HG03025 (cell line): ENCODE results near the gene PEAK1.

ENCODE experiments used
- ATAC-seq: cut with Tn5 transposase; IDR thresholded peaks from one replicate; pipeline ENCODE4 v1.9.1; 2021; ENCODE audit warnings: mild to moderate bottlenecking, moderate library complexity; ENCODE audit not compliant: unreplicated experiment, low FRiP score

Gene PEAK1

DNA sequence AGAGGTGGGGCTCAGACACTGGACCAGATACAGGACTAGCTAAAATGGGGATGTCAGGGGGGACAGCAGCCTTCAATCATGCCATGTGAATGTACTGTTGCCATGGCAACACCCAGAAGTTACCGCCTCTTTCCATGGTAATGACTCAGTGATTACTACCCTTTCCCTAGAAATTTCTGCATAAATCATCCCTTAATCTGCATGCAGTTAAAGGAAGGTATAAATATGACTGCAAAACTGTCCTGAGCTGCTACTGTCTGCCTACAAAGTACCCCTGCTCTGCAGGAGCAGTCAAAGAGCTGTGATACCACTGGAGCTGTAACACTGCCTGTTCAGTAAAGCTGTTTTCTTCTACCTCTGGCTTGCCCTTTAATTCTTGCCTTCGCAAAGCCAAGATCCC, 168.2 kb downstream of the PEAK1 start:
- ATAC-seq, result no peak

DNA sequence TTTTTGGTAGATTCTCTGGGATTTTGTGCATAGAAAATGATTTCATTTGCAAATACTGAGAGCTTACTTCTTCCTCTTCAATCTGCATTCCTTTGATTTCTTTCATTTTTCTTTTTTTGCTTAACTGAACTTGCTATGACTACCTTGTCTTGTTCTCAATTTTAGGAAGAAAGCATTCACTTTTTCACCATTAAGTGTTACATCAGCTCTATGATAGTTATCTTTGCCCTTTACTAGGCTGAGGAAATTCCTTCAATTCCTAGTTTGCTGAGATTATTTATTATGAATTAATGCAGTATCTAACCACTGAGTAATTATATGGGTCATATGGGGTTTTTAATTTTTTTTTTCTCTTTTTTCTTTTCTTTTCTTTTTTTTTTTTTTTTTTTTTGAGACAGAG, 172.8 kb downstream of the PEAK1 start:
- ATAC-seq, result no peak

DNA sequence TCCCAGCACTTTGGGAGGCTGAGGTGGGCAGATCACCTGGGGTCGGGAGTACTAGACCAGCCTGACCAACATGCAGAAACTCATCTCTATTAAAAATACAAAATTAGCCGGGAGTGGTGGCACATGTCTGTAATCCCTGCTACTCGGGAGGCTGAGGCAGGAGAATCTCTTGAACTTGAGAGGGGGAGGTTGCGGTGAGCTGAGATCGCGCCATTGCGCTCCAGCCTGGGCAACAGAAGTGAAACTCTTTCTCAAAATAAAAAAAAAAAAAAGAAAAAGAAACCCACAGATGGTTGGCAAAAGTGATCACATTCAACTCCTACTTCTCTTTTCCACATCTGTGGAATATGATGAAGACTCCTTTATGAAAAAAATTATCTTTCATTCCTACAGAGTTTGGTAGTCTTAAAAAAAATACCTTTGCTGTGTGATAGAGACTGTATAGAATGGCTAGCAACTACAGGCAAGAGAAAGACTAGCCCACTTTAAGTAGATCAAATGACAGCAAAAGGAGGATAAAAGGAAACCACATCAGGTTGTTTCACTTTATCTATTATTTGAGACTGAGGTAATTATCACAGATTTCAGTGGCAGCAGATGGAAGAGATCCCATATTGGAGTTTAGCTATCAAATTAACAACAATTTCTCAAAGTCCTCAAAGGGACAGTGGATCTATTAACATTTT, 176.0 kb downstream of the PEAK1 start:
- no peak for ATAC-seq

DNA sequence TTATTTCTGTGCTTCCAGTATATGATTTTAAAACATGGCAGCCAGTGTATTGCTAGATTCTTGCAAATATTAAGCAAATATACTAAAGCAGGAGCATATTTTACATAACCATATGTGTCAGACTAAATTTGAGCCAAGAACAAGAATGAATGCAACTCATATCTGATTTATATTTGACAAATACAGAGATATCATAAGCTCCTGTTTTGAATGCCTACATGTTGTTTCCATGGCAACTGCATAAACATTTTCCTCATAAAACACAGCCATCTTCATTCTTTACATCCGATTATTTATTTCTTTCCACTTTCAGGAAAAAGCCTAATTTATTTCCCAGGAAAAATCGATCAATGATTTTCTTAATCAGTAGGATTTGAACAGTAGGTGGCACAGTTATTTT, 176.8 kb downstream of the PEAK1 start:
- no peak for ATAC-seq

DNA sequence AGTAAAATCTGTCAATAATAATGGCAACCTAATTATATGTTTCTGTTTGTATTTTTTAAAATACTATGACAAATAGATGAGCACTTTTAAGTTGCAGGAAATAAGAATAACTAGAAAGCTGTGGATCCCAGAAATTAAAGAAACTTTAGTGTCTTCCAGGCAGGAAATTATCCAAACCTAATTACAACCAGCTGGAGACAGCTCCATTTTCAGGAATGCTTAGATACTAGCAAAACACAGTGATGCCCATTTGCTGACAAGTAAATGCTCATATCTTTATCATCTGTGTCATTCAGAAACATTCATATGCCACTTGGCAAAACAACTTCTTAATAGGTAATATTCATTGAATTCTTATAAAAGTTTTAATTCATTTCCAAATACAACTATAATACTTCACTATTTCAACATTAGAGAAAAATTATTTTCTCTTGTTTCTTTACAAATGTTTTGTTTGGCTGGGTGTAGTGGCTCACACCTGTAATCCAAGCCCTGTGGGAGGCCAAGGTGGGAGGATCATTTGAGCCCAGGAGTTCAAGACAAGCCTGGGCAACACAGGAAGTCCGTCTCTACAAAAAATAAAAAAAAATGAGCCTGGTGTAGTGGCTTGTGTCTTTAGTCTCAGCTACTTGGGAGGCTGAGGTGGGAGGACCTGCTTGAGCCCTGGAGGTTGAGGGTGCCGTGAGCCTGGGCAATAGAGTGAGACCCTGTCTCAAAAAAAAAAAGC, 179.9 kb downstream of the PEAK1 start:
- no peak for ATAC-seq

DNA sequence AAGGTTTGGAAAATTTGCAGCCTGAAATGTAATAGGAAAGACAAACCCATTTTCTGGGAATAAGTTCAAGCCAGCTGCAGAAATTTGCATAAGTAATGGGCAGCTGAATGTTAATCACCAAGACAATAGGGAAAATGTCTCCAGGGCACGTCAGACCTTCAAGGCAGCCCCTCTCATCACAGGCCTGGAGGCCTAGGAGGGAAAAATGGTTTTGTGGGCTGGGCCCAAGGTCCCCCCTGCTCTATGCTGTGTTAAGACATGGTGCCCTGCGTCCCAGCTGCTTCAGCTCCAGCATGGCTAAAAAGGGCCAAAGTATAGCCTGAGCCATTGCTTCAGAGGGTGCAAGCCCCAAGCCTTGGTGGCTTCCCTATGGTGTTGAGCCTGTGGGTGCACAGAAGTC, 184.3 kb downstream of the PEAK1 start:
- ATAC-seq, result no peak

DNA sequence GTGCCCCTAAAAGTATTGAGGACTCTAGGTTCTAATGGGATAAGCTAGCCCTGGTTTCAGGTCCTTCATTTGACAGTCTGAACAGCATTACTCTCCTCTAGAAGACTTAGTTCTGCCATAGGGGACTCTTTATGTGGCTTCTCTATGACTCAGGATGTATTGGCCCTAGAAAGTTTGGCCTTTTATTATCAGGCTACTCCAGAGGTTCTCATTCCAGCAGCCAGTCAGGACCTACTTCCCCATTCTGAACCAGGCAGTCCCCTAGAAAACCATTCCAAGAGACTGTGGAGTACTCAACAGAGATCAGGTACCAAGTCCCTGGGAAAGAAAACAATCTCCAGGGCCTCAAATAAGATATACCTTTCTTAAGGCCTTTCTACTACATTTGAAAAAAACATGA, 191.1 kb downstream of the PEAK1 start:
- no peak for ATAC-seq

DNA sequence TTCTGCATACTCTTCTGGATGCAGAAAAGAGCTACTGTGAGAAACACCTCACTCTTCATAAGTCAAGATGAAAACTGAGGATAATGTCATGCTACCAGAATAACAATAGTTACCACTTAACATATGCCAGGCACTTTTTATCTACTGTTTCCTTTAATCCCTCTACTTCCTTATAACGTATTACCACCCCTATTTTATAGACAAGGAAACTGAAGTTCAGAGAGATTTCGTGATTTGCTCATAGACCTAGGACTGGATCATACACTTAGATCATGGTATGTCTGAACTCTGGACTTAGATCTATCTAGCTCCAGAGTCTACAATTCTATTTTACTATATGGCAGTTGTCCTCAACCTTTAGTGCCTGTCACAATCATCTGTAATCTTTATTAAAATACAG, 193.3 kb downstream of the PEAK1 start:
- ATAC-seq, result no peak

DNA sequence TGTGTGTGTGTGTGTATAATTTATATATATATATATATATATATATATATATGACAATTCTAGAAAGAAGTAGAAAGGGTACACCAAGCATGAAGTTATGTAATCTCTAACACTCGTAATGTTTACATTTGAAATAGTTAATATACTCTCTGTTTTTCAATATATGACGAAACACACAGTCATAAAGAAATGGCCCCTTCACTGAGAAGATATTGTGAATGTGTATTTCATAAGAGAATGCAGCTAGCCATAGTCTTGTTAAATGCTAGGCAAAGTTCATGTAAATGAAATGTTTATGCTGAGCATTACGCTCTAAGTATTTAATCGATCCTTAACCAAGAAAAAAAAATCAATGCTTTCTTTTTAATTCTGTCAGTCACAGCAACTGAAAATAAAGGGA, 194.3 kb downstream of the PEAK1 start:
- ATAC-seq, result no peak

DNA sequence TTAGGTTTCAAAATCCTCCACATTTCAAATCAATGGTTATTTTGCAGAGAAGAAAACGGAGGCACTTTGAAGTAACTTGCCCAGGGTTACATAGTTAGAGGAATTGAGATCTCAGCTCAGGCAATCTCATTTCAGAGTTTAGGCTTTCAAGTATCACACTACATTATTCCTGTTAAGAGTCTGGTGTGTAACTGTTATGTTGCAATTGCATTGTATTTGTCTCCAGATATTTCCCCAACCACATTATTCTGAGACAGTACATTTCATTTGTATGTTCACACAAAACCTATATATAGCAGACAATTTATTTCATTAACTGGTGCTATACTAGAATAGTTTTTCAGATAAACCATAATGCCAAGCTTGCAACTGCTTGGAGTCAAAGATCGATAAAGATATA, 194.8 kb downstream of the PEAK1 start:
- no peak for ATAC-seq

DNA sequence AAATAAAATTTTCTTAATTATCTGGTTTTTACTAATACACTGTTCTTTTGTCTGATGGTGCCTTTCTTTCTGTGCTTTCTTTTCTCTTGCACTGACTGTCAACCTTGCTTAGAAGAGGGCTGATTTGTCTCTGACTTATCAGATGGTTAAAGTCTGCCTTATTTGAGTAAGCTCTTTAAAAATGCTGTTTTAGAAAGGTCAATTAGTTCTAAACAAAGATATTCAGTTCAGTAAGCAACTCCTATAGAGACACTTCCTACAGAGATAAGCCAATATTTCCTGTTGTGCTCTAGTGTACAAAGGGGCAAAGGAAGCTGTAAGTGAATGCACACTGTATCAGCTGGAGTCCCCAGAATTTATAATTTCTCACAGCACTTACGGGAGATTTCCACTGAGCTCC, 195.6 kb downstream of the PEAK1 start:
- no peak for ATAC-seq

DNA sequence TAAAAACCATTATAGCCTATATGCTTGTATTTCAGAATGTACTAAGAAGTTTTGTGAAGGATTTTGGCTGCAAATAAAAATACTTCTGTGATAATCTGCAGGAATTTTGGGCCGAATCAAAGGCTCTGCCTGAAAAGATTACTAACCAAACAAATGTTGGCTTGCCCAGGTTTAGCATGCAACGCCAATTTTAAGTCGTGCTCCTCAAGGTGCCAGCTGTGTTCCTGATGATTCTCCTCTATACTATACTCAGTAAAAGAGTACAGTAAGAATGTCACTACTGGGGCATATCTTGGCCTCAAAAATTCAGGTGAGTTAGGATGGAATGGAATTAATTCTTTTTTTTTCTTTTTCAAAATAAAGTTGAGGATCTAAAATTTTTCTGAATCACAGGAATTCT, 198.2 kb downstream of the PEAK1 start:
- no peak for ATAC-seq

DNA sequence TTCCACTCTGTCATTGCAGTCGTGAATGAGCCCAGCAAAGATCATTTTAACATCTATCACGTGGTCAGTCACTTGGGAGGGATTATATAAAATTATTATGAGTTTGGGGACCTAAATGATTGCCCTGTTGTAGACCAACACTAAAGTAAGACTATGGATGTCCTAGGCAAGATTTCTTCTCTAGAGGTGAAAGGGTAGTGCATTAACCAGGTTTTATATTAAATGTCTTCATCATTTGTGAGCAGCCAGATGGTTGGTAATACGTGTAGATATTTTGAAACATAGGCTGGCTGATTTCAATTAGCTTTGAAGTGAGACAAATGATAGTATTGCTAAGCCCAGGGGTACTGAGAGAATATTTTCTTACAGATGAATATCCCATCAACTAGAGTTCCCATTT, 198.7 kb downstream of the PEAK1 start:
- no peak for ATAC-seq

DNA sequence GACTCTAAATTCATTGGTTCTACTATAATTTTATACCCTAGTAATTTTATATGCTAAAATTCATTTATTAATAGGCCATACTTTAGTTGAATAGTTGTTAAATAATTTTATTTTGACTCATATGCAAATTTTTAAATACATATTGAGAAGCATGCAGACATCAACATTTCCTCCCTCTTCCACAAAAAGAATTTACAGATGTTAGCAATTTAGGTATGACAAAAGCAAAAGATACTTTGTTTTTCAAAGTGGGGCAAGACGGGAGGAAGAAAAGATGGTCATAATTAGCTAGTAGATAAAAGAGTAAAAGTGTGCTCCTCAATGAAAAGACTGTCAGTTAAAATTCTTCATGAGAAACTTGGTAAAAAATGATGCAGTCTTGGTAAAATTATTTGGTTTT, 200.1 kb downstream of the PEAK1 start:
- no peak for ATAC-seq

DNA sequence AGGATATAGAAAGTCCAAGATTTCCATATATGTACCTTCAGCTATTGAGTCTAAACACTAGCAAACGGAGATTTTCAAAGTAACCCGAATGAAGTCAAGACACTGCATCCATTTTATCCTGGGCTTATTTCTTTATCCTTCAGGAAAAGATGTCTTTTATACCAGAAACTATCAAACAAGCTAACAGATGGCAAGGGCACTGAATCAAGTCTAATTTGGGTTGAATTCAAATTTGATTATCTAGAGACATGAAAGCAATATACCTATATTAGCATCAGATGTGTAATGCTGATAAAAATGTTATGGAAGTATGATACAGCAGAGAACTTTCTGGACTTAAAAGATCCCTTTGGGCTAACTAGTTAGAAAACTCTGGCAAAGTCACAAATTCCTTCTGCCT, 210.7 kb downstream of the PEAK1 start:
- ATAC-seq, result no peak

DNA sequence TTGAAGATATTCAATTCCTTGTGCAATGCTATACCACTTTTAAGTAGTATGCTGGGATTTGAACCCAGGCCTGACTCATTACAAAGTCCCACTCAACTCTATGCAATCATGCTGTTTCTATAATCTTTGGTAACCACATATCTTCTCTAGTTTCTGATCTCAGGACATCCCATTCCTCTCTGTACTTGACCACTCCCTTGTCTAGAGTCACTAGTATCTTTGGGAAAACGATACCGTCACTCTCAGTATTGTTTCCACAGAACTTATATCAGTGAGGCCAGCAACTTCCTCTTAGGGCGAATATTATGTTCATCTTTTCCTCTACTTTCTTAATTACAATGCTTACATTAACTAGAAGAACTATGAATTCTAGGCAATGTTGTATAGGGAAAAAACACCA, 211.7 kb downstream of the PEAK1 start:
- ATAC-seq, result no peak

DNA sequence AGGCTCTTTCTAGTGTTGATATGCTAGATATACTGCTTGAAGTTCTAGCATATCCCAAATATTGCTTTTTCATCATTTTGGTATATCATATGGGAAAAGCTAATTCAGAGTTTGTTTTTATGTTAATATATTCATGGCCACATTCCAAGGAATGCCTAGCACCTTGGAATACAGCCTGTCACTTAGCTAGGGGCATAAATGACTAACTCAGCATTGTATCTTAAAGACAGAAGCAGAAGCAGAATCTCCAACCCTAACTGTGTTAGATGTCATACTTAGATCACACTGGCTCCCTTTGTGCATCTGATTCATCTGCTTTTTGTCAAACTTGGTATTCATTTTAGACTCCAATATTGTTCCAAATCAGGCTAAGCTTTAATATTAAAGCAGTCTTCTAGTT, 218.2 kb downstream of the PEAK1 start:
- no peak for ATAC-seq

DNA sequence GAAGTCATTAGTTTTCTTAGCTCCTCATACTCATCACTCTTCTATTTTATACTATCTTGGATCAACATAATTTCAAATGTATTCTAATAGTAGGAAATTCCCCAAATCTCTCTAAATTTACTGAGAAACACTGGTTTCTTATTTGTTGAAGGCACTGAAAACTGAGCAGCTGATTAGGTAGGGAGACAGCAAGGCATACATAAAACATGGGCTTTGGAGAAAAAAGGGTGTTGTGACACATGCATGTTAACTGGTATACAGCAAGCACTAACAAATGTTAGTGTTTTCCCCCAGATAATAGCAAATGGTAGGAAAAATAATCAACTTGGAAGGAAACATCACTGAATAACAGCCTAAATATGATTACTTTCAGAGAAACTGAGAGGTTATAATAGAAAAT, 223.5 kb downstream of the PEAK1 start:
- no peak for ATAC-seq

DNA sequence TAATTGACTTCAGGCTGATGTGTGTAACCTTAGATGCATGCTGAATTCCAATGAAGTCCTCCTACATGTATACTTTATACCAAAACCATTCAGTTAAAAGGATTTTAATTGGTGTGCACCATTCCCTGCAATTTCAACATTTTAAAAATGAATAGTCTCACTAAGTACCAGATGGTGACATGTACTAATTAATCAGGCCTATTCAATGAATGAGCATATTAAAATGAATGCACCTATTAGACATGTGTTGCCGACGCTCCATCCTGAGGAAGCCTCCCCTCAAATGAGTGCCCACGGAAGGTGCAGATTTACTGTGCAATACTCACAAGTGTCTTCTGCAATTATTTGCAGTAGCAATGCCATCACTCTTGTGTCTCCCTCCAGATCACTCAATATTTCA, 224.3 kb downstream of the PEAK1 start:
- no peak for ATAC-seq

DNA sequence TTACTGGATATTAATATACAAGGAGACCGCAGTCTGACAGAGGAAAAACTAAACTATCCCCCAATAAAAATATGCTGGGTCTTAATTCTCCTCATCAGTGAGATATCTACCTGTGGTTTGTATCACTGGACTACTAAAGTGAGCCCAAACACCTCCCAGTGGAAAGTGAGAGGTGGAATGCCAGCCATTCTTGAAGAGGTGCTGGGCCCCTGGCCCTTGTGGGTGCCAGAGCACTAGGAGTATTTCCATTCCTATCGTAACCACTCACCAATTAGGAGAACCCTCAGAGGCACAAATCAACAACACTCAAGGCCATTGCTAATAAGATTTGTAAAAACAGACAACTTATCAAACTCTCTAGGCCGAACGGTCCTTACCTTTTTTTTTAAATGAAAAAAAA, 227.5 kb downstream of the PEAK1 start:
- ATAC-seq, result no peak

DNA sequence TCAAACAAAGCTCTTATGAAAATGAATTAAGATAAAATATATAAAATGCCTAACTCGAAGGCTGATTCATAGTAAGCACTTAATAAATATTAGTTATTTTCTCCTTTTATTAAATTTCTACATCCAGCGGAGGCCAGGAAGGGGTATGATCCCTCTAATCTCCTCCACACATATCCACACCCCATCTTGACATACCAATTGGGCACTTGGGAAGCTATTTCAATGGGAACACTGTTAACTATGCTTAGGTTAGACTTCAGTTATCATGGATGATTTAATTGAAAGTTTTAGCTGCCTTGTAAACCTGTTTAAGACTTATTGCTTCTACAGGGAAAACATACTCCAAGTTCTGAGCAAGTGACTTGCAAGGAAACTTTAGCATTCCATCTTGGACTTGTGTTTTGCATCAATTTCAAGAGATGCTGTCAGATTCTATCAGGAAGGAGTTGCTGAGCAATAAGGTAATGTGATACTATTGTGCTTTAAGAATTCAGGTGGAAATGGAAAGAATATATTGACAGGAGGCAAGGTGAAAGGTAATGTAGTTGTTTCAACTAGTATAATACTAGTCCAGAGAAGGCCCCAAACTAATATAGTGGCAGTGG, 228.6 kb downstream of the PEAK1 start:
- ATAC-seq, result no peak
